Activated T-cell treated with anti-CD3 and anti-CD28 coated beads, Interleukin-2, amount 50 U/mL, for 24 hours (primary cell): ENCODE measurements around the gene C9orf85.
"Not testable (repeated sequence)": the region's sequence is repeated elsewhere in the genome, so short reads cannot be mapped to it uniquely, and the experiment has no call there.

Experiments used
- DNase-seq: peaks from one replicate; pipeline ENCODE4 v3.0.0-alpha.2; 2020
- H3K27ac Mint-ChIP-seq: 2 replicates; pipeline ENCODE4 v1.8.0; 2020; ENCODE audit warnings: mild to moderate bottlenecking, mixed read lengths
- H3K27me3 Mint-ChIP-seq: 2 replicates; pipeline ENCODE4 v1.8.0; 2020; ENCODE audit warnings: mixed read lengths
- H3K36me3 Mint-ChIP-seq: 2 replicates; pipeline ENCODE4 v1.8.0; 2020; ENCODE audit warnings: low read depth, mixed read lengths
- H3K4me1 Mint-ChIP-seq: 2 replicates; pipeline ENCODE4 v1.8.0; 2020; ENCODE audit warnings: low read depth, mixed read lengths
- H3K4me3 Mint-ChIP-seq: 2 replicates; pipeline ENCODE4 v1.8.0; 2020; ENCODE audit warnings: mild to moderate bottlenecking, moderate library complexity, mixed read lengths
- H3K9me3 Mint-ChIP-seq: 2 replicates; pipeline ENCODE4 v1.8.0; 2020; ENCODE audit warnings: mixed read lengths

C9orf85 gene

GRCh38 chr9:71941998-71942567 is 30.6 kb downstream of the C9orf85 start:
- Mint-ChIP-seq H3K27me3 (no peaks in the 10 kb centered on the region), H3K9me3 (no peaks in the 10 kb centered on the region), H3K27ac (no peak overlapping the region)

GRCh38 chr9:71944754-71945375 is 33.4 kb downstream of the C9orf85 start:
- Mint-ChIP-seq H3K4me1 (peaks cover 10% of the 10 kb centered on the region), H3K27ac (no peak overlapping the region), H3K4me3 (no peak overlapping the region), H3K36me3 (peaks cover 18% of the 10 kb centered on the region), H3K9me3 (no peaks in the 10 kb centered on the region), H3K27me3 (no peaks in the 10 kb centered on the region)
- DNase-seq: no peak

More at GRCh38 chr9:71941998-71942567, 30.6 kb downstream of the C9orf85 start:
- Mint-ChIP-seq H3K4me3 (no peak overlapping the region), H3K4me1 (peaks cover 18% of the 10 kb centered on the region), H3K36me3 (peaks cover 3% of the 10 kb centered on the region)
- no peak for DNase-seq

GRCh38 chr9:71954652-71955051 is 43.2 kb downstream of the C9orf85 start:
- not testable (repeated sequence) for H3K4me3 Mint-ChIP-seq, DNase-seq, H3K27ac Mint-ChIP-seq, H3K9me3 Mint-ChIP-seq, H3K4me1 Mint-ChIP-seq, H3K27me3 Mint-ChIP-seq
- H3K36me3 Mint-ChIP-seq: peaks cover 55% of the 10 kb centered on the region

- Mint-ChIP-seq H3K36me3 (peaks cover 54% of the 10 kb centered on the region), H3K27me3 (no peaks in the 10 kb centered on the region), H3K4me1 (peaks cover 6% of the 10 kb centered on the region), H3K9me3 (no peaks in the 10 kb centered on the region), H3K4me3 (no peak overlapping the region), H3K27ac (no peak overlapping the region)
- DNase-seq: no peak
Measured at GRCh38 chr9:71955300-71955915, 44.0 kb downstream of the C9orf85 start.

GRCh38 chr9:71962328-71962727 is 50.9 kb downstream of the C9orf85 start:
- H3K4me1 Mint-ChIP-seq: no peaks in the 10 kb centered on the region
- H3K36me3 Mint-ChIP-seq: peaks cover 71% of the 10 kb centered on the region
- DNase-seq: no peak
- H3K27ac Mint-ChIP-seq: no peak overlapping the region
- H3K4me3 Mint-ChIP-seq: no peak overlapping the region
- H3K9me3 Mint-ChIP-seq: peaks cover 5% of the 10 kb centered on the region
- H3K27me3 Mint-ChIP-seq: no peaks in the 10 kb centered on the region

GRCh38 chr9:71963471-71963996 is 52.1 kb downstream of the C9orf85 start:
- Mint-ChIP-seq H3K9me3 (peaks cover 14% of the 10 kb centered on the region), H3K36me3 (peaks cover 76% of the 10 kb centered on the region)
- not testable (repeated sequence) for H3K27me3 Mint-ChIP-seq, DNase-seq, H3K4me1 Mint-ChIP-seq, H3K27ac Mint-ChIP-seq, H3K4me3 Mint-ChIP-seq

- H3K36me3 Mint-ChIP-seq: peaks cover 74% of the 10 kb centered on the region
- no peak overlapping the region for H3K4me3 Mint-ChIP-seq
- peaks cover 17% of the 10 kb centered on the region for H3K9me3 Mint-ChIP-seq
- H3K27me3 Mint-ChIP-seq: no peaks in the 10 kb centered on the region
- no peak overlapping the region for H3K27ac Mint-ChIP-seq
- no peak for DNase-seq
- H3K4me1 Mint-ChIP-seq: no peaks in the 10 kb centered on the region
Measured at GRCh38 chr9:71965403-71965802, 54.0 kb downstream of the C9orf85 start.

- Mint-ChIP-seq H3K9me3 (peaks cover 17% of the 10 kb centered on the region), H3K27ac (no peak overlapping the region), H3K4me1 (no peaks in the 10 kb centered on the region), H3K4me3 (no peak overlapping the region), H3K27me3 (no peaks in the 10 kb centered on the region), H3K36me3 (peaks cover 78% of the 10 kb centered on the region)
- no peak for DNase-seq
Measured at GRCh38 chr9:71966601-71967000, 55.2 kb downstream of the C9orf85 start.

GRCh38 chr9:71968541-71969090 is 57.2 kb downstream of the C9orf85 start:
- no peak overlapping the region for H3K27ac Mint-ChIP-seq
- no peak for DNase-seq
- H3K4me3 Mint-ChIP-seq: no peak overlapping the region
- no peaks in the 10 kb centered on the region for H3K4me1 Mint-ChIP-seq
- H3K9me3 Mint-ChIP-seq: peaks cover 15% of the 10 kb centered on the region
- H3K36me3 Mint-ChIP-seq: peaks cover 76% of the 10 kb centered on the region
- no peaks in the 10 kb centered on the region for H3K27me3 Mint-ChIP-seq

- H3K36me3 Mint-ChIP-seq: peaks cover 29% of the 10 kb centered on the region
- H3K27me3 Mint-ChIP-seq: no peaks in the 10 kb centered on the region
- H3K4me3 Mint-ChIP-seq: no peak overlapping the region
- no peaks in the 10 kb centered on the region for H3K9me3 Mint-ChIP-seq
- no peak overlapping the region for H3K27ac Mint-ChIP-seq
- H3K4me1 Mint-ChIP-seq: no peaks in the 10 kb centered on the region
- DNase-seq: no peak
Measured at GRCh38 chr9:71975833-71976232, 64.4 kb downstream of the C9orf85 start.

GRCh38 chr9:71977003-71977402 is 65.6 kb downstream of the C9orf85 start:
- H3K4me3 Mint-ChIP-seq: no peak overlapping the region
- peaks cover 22% of the 10 kb centered on the region for H3K36me3 Mint-ChIP-seq
- no peak for DNase-seq
- H3K27me3 Mint-ChIP-seq: no peaks in the 10 kb centered on the region
- H3K4me1 Mint-ChIP-seq: no peaks in the 10 kb centered on the region
- H3K27ac Mint-ChIP-seq: no peak overlapping the region
- no peaks in the 10 kb centered on the region for H3K9me3 Mint-ChIP-seq

- no peaks in the 10 kb centered on the region for H3K9me3 Mint-ChIP-seq
- DNase-seq: no peak
- H3K27ac Mint-ChIP-seq: no peak overlapping the region
- no peaks in the 10 kb centered on the region for H3K4me1 Mint-ChIP-seq
- H3K27me3 Mint-ChIP-seq: no peaks in the 10 kb centered on the region
- peaks cover 7% of the 10 kb centered on the region for H3K36me3 Mint-ChIP-seq
- no peak overlapping the region for H3K4me3 Mint-ChIP-seq
Measured at GRCh38 chr9:71980266-71981190, 69.1 kb downstream of the C9orf85 start.

- no peak for DNase-seq
- H3K27ac Mint-ChIP-seq: no peak overlapping the region
- peaks cover 4% of the 10 kb centered on the region for H3K36me3 Mint-ChIP-seq
- H3K4me1 Mint-ChIP-seq: no peaks in the 10 kb centered on the region
- H3K4me3 Mint-ChIP-seq: no peak overlapping the region
- H3K9me3 Mint-ChIP-seq: no peaks in the 10 kb centered on the region
- no peaks in the 10 kb centered on the region for H3K27me3 Mint-ChIP-seq
Measured at GRCh38 chr9:71981944-71982343, 70.5 kb downstream of the C9orf85 start.

- no peaks in the 10 kb centered on the region for H3K9me3 Mint-ChIP-seq
Measured at GRCh38 chr9:71984403-71984802, 73.0 kb downstream of the C9orf85 start.

More at GRCh38 chr9:71984403-71984802, 73.0 kb downstream of the C9orf85 start:
- no peak for DNase-seq
- Mint-ChIP-seq H3K4me1 (no peaks in the 10 kb centered on the region), H3K4me3 (no peak overlapping the region), H3K36me3 (peaks cover 4% of the 10 kb centered on the region), H3K27me3 (no peaks in the 10 kb centered on the region), H3K27ac (no peak overlapping the region)
